BJ (cell line): Measurements from ENCODE around the gene CYLC2. TPM values are rescaled to one million over a fixed set of nuclear protein-coding genes. Genes with fewer than 3 reads are reported as not detected.

Source experiments
- CTCF ChIA-PET: fragments of 350-600 bp; formaldehyde crosslinking; extraction: SDS; loops from one replicate; lab custom pipeline; 2021; ENCODE audit warnings: antibody characterized with exemption, inconsistent platforms; lab: Yijun Ruan, JAX
- POLR2A ChIA-PET: fragments of 300-600 bp; sonication (Branson Sonifier 250); formaldehyde crosslinking; extraction: SDS; loops from one replicate; lab custom pipeline; 2021; ENCODE audit warnings: antibody characterized with exemption; lab: Charles Lee
- DNase-seq: peaks from one replicate; pipeline ENCODE4 v3.0.0-alpha.2; 2011; ENCODE audit warnings: low read depth
- H3K27me3 ChIP-seq: 2 replicates; pipeline ENCODE4 v1.6.0; 2011; ENCODE audit warnings: low read length; ENCODE audit not compliant: control insufficient read depth, insufficient read depth
- H3K36me3 ChIP-seq: 2 replicates; pipeline ENCODE4 v1.5.1; 2011; ENCODE audit warnings: low read length; ENCODE audit not compliant: control insufficient read depth, insufficient read depth
- H3K4me3 ChIP-seq: 2 replicates; pipeline ENCODE4 v1.5.1; 2011; ENCODE audit warnings: low read depth, mild to moderate bottlenecking, control low read depth, low read length
- CTCF ChIP-seq: IDR thresholded peaks from 2 replicates; pipeline ENCODE4 v1.5.1; 2011; ENCODE audit warnings: low read depth, mild to moderate bottlenecking, control low read depth, inconsistent platforms, low read length, moderate library complexity; ENCODE audit not compliant: insufficient read depth
- polyA minus RNA-seq: library from RNA; depleted of rRNA, polyadenylated mRNA; stranded (reverse); fragments of >200 nt; gene quantifications from 2 replicates; pipeline ENCODE4 v1.2.3, GENCODE V29; 2011; rRNA and poly(A)+ RNA removed
- polyA plus RNA-seq: library from polyadenylated mRNA; depleted of rRNA; stranded (reverse); fragments of >200 nt; gene quantifications from 2 replicates; pipeline ENCODE4 v1.2.3, GENCODE V29; 2011; rRNA removed

Gene CYLC2
- not detected in 2 replicates for polyA plus RNA-seq
- polyA minus RNA-seq, result not detected in 2 replicates

GRCh38 chr9:102995033-102995432 lies at the start of gene CYLC2:
TSS of gene CYLC2 (plus strand) at chr9:102995333. CDS start at chr9:102995381, 48 bp downstream.
- no peak for TF ChIP-seq CTCF
- ChIA-PET POLR2A (no interaction called here), CTCF (no interaction called here)
- no peak for DNase-seq
- no peak within 1 kb of the TSS for H3K4me3 ChIP-seq
- no peaks in the 10 kb centered on the region for H3K36me3 ChIP-seq
- H3K27me3 ChIP-seq, result no peaks in the 10 kb centered on the region

GRCh38 chr9:102950346-102950745 lies 44.8 kb upstream of the CYLC2 start:
- no peak for DNase-seq
- Histone ChIP-seq H3K27me3 (no peaks in the 10 kb centered on the region), H3K4me3 (no peak overlapping the region), H3K36me3 (no peaks in the 10 kb centered on the region)
- ChIA-PET POLR2A (no interaction called here), CTCF (no interaction called here)
- TF ChIP-seq CTCF, result no peak

- CTCF ChIA-PET, result no interaction called here
- POLR2A ChIA-PET, result no interaction called here
- no peak for TF ChIP-seq CTCF
- Histone ChIP-seq H3K27me3 (no peaks in the 10 kb centered on the region), H3K36me3 (no peaks in the 10 kb centered on the region), H3K4me3 (no peak overlapping the region)
- no peak for DNase-seq
Measured at GRCh38 chr9:102966999-102967398, 28.1 kb upstream of the CYLC2 start.

GRCh38 chr9:102967979-102968378 lies 27.2 kb upstream of the CYLC2 start:
- DNase-seq, result no peak
- CTCF ChIA-PET, result no interaction called here
- no peaks in the 10 kb centered on the region for H3K27me3 ChIP-seq
- no peaks in the 10 kb centered on the region for H3K36me3 ChIP-seq
- no peak for TF ChIP-seq CTCF
- POLR2A ChIA-PET, result no interaction called here
- H3K4me3 ChIP-seq, result no peak overlapping the region

- Histone ChIP-seq H3K4me3 (no peak overlapping the region), H3K27me3 (no peaks in the 10 kb centered on the region), H3K36me3 (no peaks in the 10 kb centered on the region)
- no peak for TF ChIP-seq CTCF
- no peak for DNase-seq
- ChIA-PET POLR2A (no interaction called here), CTCF (no interaction called here)
Measured at GRCh38 chr9:102972780-102973179, 22.4 kb upstream of the CYLC2 start.
